AG04450 (cell line): Measurements from ENCODE around the gene ARHGEF39. TPM values are rescaled to one million over a fixed set of nuclear protein-coding genes. Genes with fewer than 3 reads are reported as not detected.

Source experiments
- CTCF ChIA-PET: fragments of 300-600, 350-600 bp; formaldehyde crosslinking; extraction: SDS; loops from one replicate; lab custom pipeline; 2022; ENCODE audit warnings: antibody characterized with exemption, inconsistent platforms; lab: Charles Lee
- POLR2A ChIA-PET: fragments of 350-600 bp; formaldehyde crosslinking; extraction: SDS; loops from one replicate; lab custom pipeline; 2021; ENCODE audit warnings: antibody characterized with exemption, inconsistent platforms; lab: Yijun Ruan, JAX
- DNase-seq: peaks from one replicate; pipeline ENCODE4 v3.0.0-alpha.2; 2011; ENCODE audit warnings: low read depth, low spot score
- H3K27ac ChIP-seq: one replicate; pipeline ENCODE4 v1.5.1; 2012; ENCODE audit warnings: low read depth, low read length, control low read depth
- H3K27me3 ChIP-seq: one replicate; pipeline ENCODE4 v1.6.0; 2012; ENCODE audit warnings: low read length; ENCODE audit not compliant: control insufficient read depth, insufficient read depth
- H3K4me3 ChIP-seq: 2 replicates; pipeline ENCODE4 v1.5.1; 2011; ENCODE audit warnings: mild to moderate bottlenecking, low read depth, low read length, control low read depth
- H3K9me3 ChIP-seq: 2 replicates; pipeline ENCODE4 v1.5.1; 2012; ENCODE audit warnings: low read length; ENCODE audit not compliant: control insufficient read depth, insufficient read depth
- polyA plus RNA-seq: library from polyadenylated mRNA; depleted of rRNA; stranded (reverse); fragments of >200 nt; gene quantifications from 2 replicates; pipeline ENCODE4 v1.2.3, GENCODE V29; 2011
- TF ChIP-seq, protein P1 (sequence below): IDR thresholded peaks from 2 replicates; pipeline ENCODE4 v1.5.1; 2011; ENCODE audit warnings: low read depth, low read length, control low read depth, inconsistent platforms

ARHGEF39 gene
- polyA plus RNA-seq, 1 experiment: 1.2 TPM

DNA sequence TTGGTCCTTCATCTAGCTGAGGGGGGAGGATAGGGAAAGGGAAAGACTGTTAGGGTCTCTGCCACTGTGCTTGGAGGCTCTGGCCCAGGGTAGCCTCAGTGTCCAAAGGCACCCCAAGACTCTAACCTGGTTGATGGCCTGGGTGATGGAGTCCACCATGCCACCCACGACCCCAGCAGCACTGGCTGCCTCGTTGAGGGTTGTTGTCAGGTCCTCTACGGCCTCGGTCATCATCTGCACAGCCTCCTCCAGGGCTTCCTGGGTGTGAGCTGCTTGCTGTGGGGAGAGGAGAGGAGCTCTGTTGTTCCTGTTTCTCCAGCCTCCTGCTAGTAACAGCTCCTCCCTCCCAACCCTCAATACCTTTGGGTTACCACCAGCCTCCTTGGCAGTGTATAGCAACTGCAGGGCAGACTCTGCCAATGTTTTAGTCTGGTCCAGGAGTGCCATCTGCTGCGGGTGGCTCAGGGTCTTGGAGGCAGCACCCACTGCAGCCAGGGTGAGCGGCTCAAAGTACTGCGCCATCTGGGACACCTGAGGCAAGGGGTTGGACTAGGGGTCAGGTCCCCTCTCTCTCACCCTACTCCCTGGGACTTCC, 40.9 kb upstream of the ARHGEF39 start:
- DNase-seq: no peak
- TF ChIP-seq, protein P1, sequence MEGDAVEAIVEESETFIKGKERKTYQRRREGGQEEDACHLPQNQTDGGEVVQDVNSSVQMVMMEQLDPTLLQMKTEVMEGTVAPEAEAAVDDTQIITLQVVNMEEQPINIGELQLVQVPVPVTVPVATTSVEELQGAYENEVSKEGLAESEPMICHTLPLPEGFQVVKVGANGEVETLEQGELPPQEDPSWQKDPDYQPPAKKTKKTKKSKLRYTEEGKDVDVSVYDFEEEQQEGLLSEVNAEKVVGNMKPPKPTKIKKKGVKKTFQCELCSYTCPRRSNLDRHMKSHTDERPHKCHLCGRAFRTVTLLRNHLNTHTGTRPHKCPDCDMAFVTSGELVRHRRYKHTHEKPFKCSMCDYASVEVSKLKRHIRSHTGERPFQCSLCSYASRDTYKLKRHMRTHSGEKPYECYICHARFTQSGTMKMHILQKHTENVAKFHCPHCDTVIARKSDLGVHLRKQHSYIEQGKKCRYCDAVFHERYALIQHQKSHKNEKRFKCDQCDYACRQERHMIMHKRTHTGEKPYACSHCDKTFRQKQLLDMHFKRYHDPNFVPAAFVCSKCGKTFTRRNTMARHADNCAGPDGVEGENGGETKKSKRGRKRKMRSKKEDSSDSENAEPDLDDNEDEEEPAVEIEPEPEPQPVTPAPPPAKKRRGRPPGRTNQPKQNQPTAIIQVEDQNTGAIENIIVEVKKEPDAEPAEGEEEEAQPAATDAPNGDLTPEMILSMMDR: no peak
- CTCF ChIA-PET: interaction anchor here (7.5 kb wide), 1 partner anchor 10 kb away, joined by 48 read pairs; no protein-coding TSS in a partner anchor
- no peak overlapping the region for H3K4me3 ChIP-seq
- no peaks in the 10 kb centered on the region for H3K27me3 ChIP-seq
- no peaks in the 10 kb centered on the region for H3K9me3 ChIP-seq
- H3K27ac ChIP-seq: no peak overlapping the region
- POLR2A ChIA-PET: interaction anchor here (1.2 kb wide), 1 partner anchor 11 kb away, joined by 8 read pairs; no protein-coding TSS in a partner anchor

DNA sequence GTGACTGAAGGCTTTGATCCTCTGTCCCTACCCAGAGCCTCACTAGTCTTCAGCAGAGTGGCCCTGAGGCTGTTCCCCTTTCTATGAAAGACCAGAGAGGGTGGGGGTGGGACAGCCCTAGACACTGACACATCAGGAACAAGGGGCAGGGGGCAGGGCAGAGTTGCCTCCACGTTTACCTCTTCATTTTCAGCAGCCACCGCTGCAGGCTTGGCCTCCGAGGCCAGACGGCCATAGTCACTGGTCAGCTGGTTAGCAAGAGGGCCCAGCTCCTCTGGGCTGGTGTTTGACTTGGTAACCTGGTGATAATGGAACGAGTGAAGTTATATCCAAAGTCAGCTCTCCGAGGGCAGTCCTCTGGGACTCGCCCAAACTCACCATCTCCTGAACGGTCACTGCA, 40.4 kb upstream of the ARHGEF39 start:
- Histone ChIP-seq H3K27ac (no peak overlapping the region), H3K9me3 (no peaks in the 10 kb centered on the region), H3K4me3 (no peak overlapping the region), H3K27me3 (no peaks in the 10 kb centered on the region)
- ChIA-PET CTCF (interaction anchor here (7.5 kb wide), 1 partner anchor 9 kb away, joined by 48 read pairs; no protein-coding TSS in a partner anchor), POLR2A (interaction anchor here (0.8 kb wide), 1 partner anchor 75 kb away, joined by 6 read pairs; no protein-coding TSS in a partner anchor)
- TF ChIP-seq, protein P1: no peak
- DNase-seq: no peak

DNA sequence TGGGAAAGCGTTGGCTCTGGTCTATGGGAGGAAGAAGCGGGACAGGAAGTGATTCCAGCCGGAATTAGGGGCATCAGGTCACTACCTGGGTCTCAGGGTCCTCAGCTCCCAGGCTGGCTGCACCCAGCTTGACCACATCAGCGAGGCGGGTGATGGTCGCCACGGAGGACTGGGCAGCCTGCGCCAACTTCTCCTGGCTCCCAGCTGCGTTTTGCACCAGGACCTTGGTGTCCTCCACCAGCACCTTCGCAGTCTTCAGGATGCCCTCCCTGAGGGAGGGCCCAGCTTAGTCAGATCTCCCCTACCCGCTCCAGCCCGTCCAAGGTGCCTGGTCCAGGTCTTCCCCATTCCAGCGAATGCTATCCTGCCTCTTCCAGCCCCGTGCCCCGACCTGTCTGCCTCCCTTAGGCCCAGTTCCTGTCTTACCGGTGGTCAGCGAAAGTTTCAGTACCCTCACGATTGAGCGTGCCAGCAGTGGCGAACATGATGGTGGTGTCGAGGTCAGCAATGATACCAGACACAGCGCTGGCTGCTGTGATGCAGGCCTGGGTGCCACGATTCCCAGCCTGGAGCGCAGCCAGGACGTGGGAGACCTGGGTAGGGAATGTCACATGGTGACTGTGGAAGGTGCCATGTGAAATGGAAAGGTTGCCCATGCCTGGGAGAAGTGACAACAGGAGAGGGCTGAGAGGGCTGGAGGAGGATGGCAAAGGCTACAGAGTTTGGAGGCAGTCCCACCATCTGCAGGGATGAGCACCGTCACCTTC, 39.1 kb upstream of the ARHGEF39 start:
- no peaks in the 10 kb centered on the region for H3K27me3 ChIP-seq
- TF ChIP-seq, protein P1: no peak
- DNase-seq: no peak
- no peak overlapping the region for H3K27ac ChIP-seq
- CTCF ChIA-PET: interaction anchor here (7.5 kb wide), 1 partner anchor 8 kb away, joined by 48 read pairs; no protein-coding TSS in a partner anchor
- no peak overlapping the region for H3K4me3 ChIP-seq
- H3K9me3 ChIP-seq: no peaks in the 10 kb centered on the region
- POLR2A ChIA-PET: interaction anchor here (1.1 kb wide), 1 partner anchor 14 kb away, joined by 9 read pairs; no protein-coding TSS in a partner anchor

DNA sequence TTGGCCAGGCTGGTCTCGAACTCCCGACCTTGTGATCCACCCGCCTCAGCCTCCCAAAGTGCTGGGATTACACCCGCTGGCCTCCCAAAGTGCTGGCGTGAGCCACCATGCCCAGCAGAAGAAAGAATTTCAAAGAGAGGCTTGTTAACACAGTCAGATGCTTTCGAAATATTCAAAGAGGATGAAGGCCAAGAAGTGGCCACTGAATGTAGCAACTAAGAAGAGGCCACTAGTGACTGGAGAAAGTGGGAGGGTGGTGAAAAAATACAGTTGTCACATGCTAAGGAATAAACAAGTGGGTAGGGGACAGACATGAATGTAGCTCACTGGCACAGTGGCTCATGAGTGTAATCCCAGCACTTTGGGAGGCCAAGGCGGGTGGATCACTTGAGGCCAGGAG, 37.7 kb upstream of the ARHGEF39 start:
- ChIA-PET CTCF (interaction anchor here (0.6 kb wide), 1 partner anchor 28 kb away, joined by 3 read pairs; no protein-coding TSS in a partner anchor), POLR2A (interaction anchor here (0.6 kb wide), 1 partner anchor 13 kb away, joined by 5 read pairs; no protein-coding TSS in a partner anchor)
- Histone ChIP-seq H3K27ac (no peak overlapping the region), H3K9me3 (no peaks in the 10 kb centered on the region), H3K27me3 (no peaks in the 10 kb centered on the region), H3K4me3 (no peak overlapping the region)
- TF ChIP-seq, protein P1: no peak
- no peak for DNase-seq
